Astrocyte of the spinal cord (primary cell): ENCODE measurements around the gene MSRB2.
A peak's percentile ranks its signal among the peaks of the same experiment; 100 is the strongest.
"Not testable (repeated sequence)": the region's sequence is repeated elsewhere in the genome, so short reads cannot be mapped to it uniquely, and the experiment has no call there.

Source experiments
- DNase-seq: peaks from one replicate; pipeline ENCODE4 v3.0.0; 2011; ENCODE audit warnings: low read depth, low spot score
- H3K4me3 ChIP-seq: 2 replicates; pipeline ENCODE4 v1.5.1; 2011; ENCODE audit warnings: low read depth, mild to moderate bottlenecking, low read length, moderate library complexity
- CTCF ChIP-seq: IDR thresholded peaks from 2 replicates; pipeline ENCODE4 v1.5.1; 2012; ENCODE audit warnings: low read depth, mild to moderate bottlenecking, low read length, inconsistent platforms
- in situ Hi-C: cut with HindIII; loops from 2 replicates; pipeline ENCODE4 v1.10.0; 2017; ENCODE audit warnings: low sequenced_read_pairs

MSRB2 gene

GRCh38 chr10:23063973-23064812, 31.2 kb upstream of the MSRB2 start:
- no peak for DNase-seq
- in situ Hi-C loops = no loop called here
- H3K4me3 ChIP-seq = no peak overlapping the region
- TF ChIP-seq CTCF = no peak

GRCh38 chr10:23064813-23065114, 30.6 kb upstream of the MSRB2 start:
- H3K4me3 ChIP-seq, DNase-seq, in situ Hi-C loops: not testable (repeated sequence)

DNA sequence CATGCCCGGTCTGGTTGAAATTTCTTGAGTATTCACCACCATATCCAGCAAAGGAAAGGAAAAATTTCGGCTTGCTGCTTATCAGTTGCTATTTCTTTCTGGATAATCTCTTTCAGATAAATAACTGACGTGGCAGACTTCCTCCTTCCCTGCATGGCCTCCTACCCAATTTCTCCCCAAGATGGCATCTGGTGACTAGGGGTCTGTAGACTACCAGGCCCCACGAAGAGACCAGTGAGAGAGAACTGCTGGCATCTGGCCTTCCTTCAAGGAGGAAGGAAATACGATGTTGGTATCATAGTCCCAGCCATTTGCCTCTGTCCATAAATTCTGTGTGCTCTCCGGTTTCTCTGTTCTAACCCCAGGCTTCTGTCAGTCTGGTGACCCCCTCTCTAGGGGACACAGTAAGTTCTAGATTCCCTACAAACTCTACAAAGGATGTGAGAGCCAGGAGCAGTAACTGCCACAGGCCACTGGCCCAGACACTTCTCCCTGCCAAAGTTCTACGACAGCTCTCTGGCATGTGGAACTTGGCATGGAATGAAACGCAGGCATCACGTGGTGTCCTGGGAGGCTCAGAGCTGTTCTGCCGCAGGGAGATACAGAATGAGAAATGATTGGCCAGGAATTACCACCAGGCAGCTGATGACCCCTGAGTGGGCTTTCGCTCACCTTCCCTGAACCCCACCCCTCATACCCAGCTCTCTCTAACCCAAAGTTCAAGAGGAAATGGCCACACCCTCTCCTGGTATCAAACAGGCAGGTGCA, 30.0 kb upstream of the MSRB2 start:
- DNase-seq = peak; percentile 78
- TF ChIP-seq CTCF = no peak
- in situ Hi-C loops = no loop called here
- H3K4me3 ChIP-seq = no peak overlapping the region

- in situ Hi-C loops = no loop called here
- DNase-seq = no peak
- TF ChIP-seq CTCF = no peak
- H3K4me3 ChIP-seq = no peak overlapping the region
Measured at GRCh38 chr10:23067337-23067736, 28.0 kb upstream of the MSRB2 start.

- DNase-seq = peak; percentile 65
- peak; percentile 81 for TF ChIP-seq CTCF
- in situ Hi-C loops = no loop called here
- H3K4me3 ChIP-seq = no peak overlapping the region
Measured at GRCh38 chr10:23067939-23068775, 27.2 kb upstream of the MSRB2 start.

DNA sequence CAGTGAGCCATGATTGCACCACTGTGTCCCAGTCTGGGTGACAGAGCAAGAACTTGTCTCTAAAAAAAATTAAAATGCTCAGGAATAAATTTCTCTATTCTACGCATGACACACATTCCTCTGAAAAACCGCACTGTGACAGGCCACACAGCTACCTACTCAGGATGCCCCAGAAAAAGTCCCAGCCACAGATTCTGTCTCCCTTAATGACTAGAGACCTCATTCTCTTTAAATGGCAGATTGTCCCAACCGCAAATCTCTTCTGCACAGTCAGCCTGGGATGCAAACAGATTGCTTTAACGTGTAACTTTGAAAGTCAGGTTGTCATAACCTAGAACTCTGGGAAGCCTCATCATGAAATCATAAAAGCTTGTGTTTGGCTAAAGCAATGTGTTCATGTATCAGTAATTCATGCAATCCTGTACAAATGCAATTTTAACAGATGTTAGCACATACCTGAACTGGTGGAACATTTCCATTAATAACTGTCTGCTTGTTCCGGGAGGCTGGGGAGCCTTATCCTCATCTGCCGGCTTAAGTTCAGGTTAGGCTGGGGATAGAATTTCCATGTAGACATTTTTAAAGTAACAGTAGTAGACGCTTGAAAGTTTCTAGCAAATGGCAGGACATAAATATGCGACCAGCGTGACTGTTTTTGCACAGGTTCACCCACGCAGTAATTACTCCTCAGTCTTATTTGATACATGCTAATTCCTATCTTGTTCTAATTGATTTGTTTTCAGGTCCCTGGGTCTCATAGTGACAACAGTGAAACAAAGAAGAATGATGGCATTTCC, 26.2 kb upstream of the MSRB2 start:
- no peak overlapping the region for H3K4me3 ChIP-seq
- in situ Hi-C loops = no loop called here
- no peak for DNase-seq
- no peak for TF ChIP-seq CTCF

DNA sequence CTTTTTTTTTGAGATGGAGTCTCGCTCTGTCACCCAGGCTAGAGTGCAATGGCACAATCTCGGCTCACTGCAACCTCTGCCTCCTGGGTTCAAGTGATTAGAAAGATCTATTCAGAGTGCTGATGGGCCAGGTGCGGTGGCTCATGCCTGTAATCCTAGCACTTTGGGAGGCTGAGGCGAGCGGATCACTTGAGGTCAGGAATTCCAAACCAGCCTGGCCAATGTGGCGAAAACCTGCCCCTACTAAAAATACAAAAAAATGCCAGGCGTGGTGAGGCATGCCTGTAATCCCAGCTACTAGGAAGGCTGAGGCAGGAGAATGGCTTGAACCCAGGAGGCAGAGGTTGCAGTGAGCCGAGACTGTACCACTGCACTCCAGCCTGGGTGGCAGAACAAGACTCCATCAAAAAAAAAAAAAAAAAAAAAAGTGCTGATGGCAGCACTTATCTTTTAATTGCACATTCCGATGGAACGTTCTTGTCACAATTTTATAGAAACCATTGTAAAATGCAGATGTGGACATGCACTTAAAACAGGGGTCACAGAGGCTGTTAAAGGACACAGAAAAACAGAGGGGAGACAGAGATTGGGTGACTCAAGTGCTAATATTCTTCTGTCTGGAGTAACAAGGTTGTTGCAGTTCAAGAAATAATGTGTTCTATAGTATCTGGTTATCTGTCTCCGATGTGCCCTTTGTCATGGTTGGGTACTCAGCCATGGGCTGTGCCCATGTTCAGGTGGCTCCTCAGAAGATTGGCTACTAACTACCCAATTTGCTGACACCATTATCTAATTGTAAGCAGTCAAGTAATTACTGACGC, 25.1 kb upstream of the MSRB2 start:
- in situ Hi-C loops = not testable (repeated sequence)

More for the DNA sequence above, 25.1 kb upstream of the MSRB2 start:
- H3K4me3 ChIP-seq, DNase-seq: not testable (repeated sequence)
